Activated CD4-positive, alpha-beta T cell treated with anti-CD3 and anti-CD28 coated beads for 24 hours (primary cell): ENCODE results near the gene EFNA3.
A peak's percentile ranks its signal among the peaks of the same experiment; 100 is the strongest.
"Not testable (repeated sequence)": the region's sequence is repeated elsewhere in the genome, so short reads cannot be mapped to it uniquely, and the experiment has no call there.

Source experiments
- DNase-seq, 2 donors: peaks; one replicate each; pipeline ENCODE4 v3.0.0-alpha.2; 2020; ENCODE audit warnings: low read depth in 2 of 2

The EFNA3 gene

DNA sequence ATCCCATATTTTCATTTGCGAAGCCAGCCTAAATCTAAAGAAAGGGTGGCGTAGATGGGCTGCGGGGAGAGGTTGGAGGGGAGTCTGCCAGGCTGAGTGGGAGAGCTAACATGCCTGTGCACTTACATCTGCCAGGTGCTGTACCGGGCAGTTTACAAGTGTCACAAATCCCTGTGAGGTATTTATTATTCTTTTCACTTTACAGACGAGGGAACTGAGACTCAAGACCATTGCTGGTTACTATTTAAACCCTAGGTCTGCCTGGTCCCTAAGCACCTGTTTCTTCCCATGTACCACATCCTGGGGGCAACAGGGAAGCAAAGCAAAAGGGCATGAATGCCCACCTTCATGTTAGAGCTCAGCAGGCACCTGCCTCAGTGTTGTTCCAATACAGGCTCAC, 29.7 kb downstream of the EFNA3 start:
- no peak for DNase-seq

DNA sequence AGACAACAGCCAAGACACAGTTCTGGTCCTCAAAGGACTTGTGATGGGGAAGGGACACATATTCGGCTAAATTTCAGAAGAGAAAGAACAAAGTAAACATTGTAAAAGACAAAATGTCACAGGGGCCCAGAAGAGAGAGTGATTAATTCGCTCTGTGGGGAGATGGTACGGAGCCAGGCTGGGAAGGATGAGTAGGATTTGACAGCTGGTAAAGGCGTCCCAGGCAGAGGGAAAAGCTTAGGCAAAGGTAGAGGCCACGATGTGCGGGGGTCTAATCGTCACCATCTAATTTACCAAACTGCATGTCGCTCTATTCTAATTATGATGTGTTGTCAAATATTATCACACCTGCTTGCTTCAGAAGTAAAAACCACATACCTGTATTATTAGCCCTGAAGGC, 31.7 kb downstream of the EFNA3 start:
- no peak for DNase-seq

DNA sequence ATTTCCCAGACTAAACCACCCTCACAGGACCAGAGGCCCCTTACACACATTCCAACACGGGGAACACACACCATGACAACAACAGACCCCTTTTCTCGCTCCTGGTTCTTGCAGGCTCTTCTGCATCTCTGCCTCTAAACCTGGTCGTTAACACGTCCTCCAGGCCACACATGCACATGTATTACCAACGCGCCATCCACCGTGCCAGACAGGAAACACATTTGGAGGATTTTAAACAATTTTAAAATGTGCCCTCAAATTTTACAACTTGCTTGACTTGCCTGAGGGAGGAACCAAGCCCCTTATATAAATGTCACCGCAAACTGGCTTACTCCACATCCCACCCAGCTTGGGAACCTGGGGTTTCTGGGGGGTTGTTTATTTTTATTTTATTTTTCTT, 32.2 kb downstream of the EFNA3 start:
- no peak for DNase-seq

DNA sequence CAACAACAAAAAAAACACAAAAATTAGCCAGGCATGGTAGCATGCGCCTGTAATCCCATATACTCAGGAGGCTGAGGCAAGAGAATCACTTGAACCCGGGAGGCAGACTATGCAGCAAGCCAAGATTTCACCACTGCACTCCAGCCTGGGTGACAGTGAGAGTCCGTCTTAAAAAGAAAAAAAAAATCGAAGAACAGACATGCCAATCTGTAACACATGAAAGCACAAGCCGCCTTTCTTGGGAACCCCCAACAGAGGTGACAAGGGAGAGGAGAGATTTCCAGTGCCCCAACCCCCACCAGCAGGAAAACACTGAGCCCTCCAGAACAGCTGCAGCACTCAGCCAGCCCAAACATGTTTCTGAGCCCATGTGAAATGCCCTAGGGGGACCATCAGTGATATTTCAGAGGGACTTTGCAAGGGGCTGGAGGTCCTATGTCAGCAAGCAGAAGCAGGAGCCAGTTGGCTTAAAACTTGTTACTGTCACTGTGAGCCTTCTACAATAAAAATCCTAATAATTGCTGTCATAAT, 34.9 kb downstream of the EFNA3 start:
- DNase-seq: no peak

DNA sequence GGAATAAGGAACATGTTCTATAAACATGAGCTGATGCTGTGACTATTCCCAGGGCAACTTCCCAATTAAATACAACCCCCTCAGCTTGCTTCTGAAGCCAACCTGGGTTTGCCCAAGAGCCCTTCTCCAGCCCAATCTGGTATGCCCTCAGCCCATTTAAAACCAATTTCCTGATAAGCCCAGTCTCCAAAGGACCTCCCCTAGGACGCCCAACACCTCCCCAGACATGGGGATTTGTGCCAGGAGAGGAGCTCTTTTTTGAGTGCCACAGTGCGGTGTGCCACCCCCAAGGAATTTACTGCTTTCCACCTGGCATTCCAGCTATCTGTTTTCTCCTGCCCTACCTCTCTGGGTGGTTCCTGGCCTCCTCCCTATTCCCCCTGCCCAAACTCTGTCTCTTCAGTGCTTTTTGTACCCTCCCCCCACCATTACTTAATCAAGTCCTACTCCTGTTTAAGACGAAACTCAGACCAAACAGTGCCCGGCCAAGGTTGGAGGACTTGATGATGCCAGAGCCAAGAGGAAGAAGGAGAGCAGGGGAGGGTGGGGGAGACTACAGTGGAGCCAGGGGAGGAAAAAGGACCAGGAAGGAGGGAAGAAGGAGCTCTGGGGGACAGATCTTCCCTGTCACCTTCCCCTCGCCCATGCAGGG, 37.6 kb downstream of the EFNA3 start:
- DNase-seq: no peak

DNA sequence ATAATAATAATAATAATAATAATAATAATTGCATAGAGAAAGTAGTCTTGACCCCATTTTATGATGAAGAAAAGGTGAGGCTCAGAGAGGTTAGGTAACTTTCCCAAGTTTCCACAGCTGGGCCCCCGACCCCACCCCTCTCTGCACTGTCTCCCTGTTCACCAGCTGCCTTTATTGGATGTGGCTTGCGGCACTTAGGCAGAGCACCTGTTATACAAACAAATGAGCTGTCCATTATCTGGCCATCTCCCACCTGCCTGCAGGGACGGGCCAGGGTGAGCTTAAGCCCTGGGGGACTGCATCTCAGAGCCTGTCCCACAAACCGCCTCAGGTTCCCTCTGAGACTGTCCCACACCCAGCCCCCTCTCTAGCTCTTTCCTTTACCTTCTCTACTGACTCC, 39.0 kb downstream of the EFNA3 start:
- no peak for DNase-seq

DNA sequence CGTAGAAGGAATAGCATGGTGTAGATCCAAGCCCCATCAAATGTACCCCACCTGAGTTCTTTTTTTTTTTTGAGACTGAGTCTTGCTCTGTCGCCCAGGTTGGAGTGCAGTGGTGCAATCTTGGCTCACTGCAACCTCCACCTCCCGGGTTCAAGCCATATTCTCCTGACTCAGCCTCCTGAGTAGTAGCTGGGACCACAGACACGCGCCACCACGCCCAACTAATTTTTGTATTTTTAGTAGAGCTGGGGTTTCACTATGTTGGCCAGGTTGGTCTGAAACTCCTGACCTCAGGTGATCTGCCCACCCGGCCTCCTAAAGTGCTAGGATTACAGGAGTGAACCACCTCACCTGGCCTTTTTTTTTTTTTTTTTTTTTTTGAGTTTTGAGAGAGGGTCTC, 39.5 kb downstream of the EFNA3 start:
- DNase-seq: not testable (repeated sequence)

DNA sequence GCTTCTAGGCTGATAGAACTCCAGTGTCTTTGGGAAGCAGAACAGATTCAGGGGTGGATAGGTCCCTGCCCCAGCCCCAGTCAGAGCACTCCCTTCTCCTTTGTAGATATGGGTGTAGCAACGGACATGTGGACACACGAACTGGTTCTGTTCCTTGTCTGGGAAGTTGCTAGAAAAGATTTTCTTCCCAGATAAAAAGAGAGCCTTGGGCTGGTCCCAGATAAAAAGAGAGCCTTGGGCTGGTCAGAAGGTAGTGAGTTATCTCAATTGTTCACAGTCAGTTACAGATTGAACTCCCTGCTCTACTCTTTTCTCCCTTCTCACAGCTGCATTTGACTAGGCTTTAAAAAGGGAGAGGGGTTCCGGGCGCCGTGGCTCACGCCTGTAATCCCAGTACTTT, 41.6 kb downstream of the EFNA3 start:
- DNase-seq: no peak

DNA sequence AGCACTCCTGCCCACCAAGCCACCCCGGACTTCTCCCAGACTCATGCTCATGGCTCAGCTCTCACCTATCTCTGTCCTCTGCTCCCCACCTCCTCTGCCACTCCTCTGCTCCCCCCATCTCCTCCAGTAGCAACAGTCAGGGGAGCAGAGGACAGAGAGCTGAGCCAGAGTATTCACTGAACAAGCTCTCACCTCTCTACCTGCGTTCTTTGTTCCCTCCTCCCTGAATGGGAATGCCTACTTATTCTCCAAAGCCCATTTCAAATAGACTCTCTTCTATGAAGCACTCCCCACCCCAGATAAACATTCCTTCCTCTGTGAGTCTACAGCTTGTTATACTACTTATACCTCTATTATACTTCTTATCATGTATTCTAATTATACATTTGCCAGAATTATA, 42.6 kb downstream of the EFNA3 start:
- no peak for DNase-seq

DNA sequence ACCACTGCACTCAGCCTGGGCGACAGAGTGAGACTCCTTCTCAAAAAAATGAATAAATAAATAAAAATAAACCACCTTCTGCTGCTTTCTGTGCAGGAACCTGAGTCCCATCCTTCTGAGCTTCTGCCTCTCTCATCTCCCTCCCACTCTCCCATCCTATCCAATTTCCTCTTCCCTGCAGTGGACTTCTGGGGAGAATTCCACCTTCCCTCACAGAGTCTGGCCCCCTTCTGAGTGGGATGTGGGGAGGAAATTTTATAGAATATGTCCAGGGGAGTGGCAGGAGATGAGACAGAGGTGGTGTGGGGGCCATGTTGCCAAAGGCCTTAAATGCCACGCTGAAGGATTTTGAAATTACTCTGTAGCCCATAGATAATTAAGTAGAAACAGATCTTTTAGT, 43.7 kb downstream of the EFNA3 start:
- DNase-seq: no peak

DNA sequence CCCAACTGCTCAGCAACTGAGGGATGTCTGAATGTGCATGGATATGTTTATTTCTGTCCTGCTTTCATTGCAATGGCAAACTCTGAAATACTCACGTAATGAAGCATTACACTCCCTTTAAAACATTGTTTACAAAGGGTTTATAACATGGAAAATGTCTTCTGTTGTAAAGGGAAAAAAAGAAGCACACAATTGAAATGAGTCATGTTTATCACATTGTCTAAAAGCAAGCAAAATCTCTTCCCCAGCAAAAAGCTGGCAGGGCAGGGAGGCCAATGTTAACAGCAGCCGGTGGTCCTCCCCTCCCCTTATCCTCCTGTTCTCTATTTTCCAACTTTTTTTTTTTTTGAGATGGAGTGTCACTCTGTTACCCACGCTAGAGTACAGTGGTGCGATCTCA, 45.2 kb downstream of the EFNA3 start:
- DNase-seq: no peak

DNA sequence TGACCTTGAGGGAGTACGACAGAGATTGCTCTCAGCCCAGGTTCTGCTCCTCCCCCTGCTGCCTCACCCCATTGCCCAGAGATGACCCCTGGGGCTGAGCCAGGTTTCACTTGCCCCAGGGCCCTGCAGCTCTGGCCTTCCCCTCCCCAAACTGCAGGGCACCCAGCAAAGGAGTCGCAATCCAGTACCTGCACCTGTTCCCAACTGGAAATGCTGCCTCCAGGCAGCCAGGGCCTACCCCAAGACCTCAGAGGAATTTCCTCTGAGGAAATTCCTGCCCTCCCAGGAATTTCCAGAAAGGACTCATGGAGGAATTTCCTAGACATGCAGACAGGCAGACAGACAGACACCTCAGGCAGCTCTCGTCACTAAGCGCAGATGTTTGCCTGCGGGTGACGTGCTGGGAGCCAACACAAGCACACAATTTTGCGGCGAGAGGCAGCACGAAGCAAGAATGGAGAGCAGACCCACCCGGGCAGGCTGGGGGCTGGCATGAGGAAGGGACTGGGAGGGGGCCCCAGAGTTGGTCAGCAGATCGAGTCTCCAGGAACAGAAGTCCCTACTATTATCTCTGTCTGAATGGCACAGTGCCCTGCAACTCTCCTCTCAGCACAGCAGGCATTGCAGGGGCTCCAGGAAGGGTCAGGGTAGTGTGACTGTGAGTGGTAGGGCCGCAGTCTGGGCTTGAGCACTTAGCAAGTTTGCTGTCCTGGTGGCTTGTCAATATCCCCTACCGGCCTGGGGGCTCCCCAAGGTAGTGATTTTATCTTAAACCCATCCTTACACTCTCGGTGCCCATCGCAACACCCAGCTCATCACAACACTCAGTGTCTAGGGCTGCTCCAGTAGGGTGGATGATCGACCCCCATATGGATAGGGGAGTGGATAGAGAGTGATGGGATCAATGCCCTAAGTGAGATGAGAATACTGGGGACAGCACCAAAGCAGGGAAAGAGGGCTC, 46.1 kb downstream of the EFNA3 start:
- DNase-seq: no peak

DNA sequence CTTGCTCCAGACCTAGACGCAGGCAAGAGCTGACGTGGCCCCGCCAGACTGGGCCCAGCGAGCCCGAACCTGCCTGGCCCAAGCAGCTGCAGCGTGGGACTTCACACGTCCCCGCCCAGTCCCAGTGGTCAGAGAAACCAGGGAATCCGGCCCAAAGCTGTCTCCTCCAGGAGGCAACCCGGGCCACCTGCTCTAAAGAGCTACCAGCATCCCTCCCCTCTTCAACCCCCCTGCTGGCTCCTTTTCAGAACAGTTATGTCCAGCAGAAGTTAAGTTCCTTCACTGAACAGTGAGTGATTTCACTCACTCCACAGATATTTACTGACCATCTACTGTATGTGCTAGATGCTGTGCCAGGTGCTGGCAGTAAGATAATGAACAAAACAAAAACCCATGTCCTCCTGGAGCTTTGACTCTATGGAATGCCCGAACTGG, 46.9 kb downstream of the EFNA3 start:
- DNase-seq: no peak

DNA sequence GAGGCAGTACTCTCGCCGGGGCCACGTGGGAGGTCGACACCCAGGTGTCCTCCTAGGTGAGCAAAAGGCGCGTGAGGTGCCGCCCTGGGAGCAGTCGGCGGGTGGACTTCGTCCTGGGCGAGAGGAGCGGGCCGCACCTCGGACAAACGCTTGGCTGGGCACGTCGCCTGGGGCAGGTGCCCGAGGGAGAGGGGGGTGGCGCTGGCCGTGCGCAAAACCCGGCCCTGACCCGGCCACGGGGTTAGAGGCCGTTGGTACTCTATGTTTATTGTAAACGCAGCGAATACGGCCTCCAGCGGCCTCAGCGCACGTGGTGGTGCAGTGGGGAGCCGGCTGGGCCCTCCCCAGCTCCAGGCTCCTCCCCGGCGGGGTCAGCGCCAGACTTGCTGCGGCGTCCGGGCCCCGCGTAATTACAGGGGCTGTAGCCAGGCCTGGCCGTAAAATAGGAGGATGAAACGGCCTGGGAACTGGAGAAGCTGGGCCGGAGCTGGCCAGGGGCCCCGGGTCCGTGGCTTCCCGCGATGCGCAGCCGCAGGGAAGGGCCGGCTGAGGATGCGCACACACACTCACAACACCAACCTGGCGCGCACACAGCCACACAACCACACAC, 47.4 kb downstream of the EFNA3 start:
- no peak for DNase-seq

DNA sequence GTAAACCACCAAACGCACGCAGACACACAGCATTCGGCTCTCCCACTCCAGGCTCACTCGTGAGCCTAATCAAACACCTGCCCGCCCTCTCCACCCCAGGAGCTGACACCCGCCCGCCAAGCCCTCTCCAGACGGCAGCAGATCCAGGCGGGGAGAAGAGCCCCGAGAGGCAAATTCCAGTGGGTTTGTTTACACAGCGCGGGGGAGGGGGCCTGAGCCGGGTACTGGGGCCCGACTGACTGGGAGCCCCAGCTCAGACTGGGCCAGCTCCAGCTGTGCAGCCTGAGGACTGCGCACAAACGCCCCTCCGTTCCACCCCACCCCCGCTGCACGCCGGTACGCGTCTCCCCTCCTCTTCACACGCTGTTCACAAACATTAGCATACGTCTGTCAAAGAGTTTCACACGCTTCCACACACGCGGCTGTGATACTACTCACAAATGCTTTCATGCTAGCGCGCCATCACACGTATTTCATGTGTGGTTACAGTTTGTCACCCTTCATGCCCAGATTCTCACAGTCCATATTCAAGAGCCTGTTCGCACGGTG, 48.0 kb downstream of the EFNA3 start:
- DNase-seq: no peak

DNA sequence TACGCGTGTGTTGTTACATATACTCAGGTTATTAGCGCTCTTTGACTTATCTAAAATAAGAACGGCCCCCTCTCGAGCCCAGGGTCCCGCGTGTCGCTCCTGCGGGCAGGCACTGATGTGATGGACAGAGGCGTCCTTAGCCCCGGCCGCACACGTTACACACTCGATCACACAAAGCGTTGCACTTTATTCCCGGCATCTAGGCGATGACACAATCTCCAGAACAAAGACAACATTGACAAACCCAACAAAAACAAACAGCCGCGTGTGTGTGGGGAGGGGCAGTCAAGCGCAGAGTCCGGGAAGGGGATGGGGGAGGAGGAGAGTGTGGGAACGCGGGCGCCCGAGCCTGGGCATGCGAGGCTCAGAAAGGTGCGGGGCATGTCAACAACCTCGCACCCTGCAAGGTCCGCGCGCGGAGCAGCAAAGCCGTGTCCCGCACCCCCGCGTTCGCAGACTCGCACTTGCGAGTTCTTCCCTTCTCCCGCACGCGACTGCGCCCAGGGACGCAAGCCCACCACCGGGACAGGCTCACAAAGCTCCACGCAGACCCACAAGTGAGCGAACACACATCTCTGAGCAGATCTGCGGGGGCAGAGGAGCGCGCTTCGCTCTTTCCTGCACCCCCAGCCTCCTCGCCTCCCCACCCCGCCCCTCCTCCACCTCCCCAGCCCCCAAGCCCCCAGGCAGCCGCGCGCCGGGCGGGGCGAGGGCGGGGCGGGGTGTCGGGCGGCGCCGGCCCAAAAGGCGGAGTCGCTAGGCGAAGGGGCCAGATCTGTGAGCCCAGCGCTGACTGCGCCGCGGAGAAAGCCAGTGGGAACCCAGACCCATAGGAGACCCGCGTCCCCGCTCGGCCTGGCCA, 48.7 kb downstream of the EFNA3 start, which contains the start of gene EFNA1:
TSS of gene EFNA1 (plus strand) at position 772 of the 862 bp plus-strand sequence. CDS start 102 bp downstream, outside the sequence.
- peak in 1 of 2 donors; percentile 14 for DNase-seq

DNA sequence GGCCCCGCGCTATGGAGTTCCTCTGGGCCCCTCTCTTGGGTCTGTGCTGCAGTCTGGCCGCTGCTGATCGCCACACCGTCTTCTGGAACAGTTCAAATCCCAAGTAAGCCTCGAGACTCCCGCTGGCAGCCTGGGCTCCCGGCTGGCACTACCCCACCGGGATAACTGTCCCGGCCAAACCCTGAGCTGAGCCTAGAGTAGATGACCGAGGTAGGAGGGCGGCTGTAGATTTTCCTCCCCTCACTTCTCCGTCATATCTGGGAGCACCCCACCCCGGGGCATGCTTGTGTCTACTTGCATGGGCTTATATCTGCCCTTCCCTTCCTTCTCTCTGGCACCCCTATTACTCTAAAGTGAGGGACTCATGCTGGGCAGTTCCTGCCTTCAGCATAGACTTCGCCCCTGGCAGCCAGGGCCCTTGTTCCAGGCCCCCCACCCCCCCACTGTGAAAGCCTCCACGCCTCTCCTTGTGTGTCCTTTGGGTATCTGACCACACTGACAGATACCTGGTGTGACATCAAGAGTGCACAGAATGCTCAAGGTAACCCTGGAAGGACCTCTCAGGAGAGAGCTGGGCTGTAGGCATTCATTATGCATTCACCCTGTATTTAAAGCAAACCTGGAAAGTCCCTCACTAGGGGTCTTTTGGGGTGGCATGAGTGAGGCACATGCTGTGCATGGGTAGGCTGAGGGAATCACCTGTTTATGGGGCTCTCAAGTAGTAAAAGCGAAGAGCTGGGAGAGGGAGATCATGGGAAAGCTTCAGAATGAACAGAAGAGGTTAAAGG, 49.5 kb downstream of the EFNA3 start:
- no peak for DNase-seq

DNA sequence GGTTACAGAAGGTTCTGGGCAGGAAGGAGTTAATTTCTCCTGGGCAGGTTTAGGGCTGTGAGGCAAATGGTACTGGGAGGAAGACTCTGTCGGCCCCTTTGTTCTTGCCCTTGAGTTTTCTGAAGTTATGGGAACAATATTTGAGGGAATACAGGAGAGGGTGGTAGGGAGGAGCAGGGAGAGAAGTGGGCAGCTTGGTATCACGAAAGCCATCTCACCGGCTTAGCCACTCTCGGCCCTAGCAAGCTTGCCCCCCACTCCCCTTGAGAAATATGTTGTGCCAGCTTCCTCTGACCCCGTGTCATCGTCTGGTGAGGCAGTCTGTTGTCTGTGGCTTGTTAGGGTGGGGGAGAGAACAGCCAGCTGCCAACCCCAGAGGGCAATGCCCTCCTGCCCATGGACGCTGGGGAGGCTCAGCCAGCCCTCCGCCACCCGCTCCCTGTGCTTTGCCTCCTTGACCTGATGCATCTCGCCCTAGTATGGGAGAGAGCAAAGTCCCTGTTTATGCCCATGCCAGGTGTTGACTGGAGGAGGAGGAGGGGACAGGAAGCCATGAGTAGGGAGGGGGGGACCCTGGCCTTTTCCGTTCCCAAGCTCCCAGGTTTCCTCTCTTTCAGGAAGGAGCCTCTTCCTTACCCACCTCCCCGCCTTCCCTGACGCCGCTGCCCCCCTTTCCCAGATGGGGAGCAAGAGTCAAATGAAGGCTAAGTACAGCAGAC, 50.3 kb downstream of the EFNA3 start:
- DNase-seq: no peak

DNA sequence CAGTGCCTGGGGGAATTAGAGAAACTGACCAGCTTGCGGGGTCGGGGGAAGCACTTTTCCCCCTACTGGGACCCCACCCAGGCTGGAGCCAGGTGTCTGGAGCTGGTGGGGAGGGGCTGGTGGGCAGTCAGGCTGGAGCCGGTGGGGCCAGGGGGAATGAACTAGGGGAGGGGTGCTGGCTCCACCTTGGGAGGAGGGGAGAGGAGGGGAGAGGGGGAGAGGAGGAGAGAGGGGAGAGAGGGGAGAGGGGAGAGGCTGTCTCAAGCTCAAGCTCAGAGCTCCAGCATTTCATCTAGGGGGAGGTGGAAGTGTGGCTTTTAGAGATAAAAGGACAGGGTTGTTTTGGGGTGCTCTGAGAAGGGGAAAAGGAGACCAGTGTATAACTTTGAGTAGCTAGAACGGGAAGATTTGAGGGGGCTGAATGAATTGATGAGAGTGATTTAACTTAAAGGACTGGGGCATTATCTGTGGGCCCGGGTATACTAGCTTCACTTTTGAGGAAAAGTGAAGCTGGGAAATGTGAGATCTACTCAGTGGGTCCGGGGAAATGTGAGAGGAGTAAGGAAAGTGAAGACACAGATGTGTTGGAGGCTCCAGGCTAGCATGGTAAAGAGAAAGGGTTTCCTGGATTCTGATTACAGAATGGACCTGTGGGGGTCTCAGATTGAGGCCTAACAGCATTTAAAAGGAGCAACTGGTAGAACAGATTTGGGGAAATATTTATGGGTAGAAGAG, 51.8 kb downstream of the EFNA3 start:
- DNase-seq: no peak
